Neural progenitor cell (in vitro differentiated cells): ENCODE results near the gene SLC35A5.

Experiments used
- CTCF ChIP-seq: fragments of 200-600 bp; sonication (generic); IDR thresholded peaks from 2 replicates; pipeline ENCODE4 v1.5.1; 2017; ENCODE audit warnings: antibody characterized with exemption, mild to moderate bottlenecking
- EZH2 ChIP-seq: fragments of 200-600 bp; sonication (generic); IDR thresholded peaks from 2 replicates; pipeline ENCODE4 v1.6.1; 2017; ENCODE audit warnings: antibody characterized with exemption, mild to moderate bottlenecking, moderate library complexity

- no peak for TF ChIP-seq EZH2
- TF ChIP-seq CTCF, result no peak
Observed at GRCh38 chr3:112615989-112616731, 54.3 kb downstream of the SLC35A5 start.
